Small intestine (tissue), 7 donors: Measurements from ENCODE around the gene PFKP. TPM values are rescaled to one million over a fixed set of nuclear protein-coding genes. Genes with fewer than 3 reads are reported as not detected.

Source experiments
- DNase-seq, 2 donors: peaks; one replicate each; pipeline versions ENCODE4 v3.0.0 to v3.0.0-alpha.2; 2013
- FAIRE-seq: peaks from 2 replicates; lab custom pipeline; 2012; peaks lifted over from hg19 to GRCh38; lab: Jason Lieb, UNC
- H3K27ac ChIP-seq, 3 donors: one replicate each; pipeline ENCODE4 v1.5.1; 2013; ENCODE audit warnings: low read length in 2 of 3, mild to moderate bottlenecking in 2 of 3, control low read depth in 1 of 3, inconsistent platforms in 1 of 3, low read depth in 1 of 3, moderate library complexity in 1 of 3
- H3K27me3 ChIP-seq, 3 donors: one replicate each; pipeline ENCODE4 v1.6.1; 2013; ENCODE audit warnings: low read length in 3 of 3, inconsistent platforms in 1 of 3; ENCODE audit not compliant: control insufficient read depth in 3 of 3, insufficient read depth in 3 of 3
- H3K36me3 ChIP-seq, 3 donors: one replicate each; pipeline ENCODE4 v1.6.1; 2013; ENCODE audit warnings: low read length in 3 of 3, inconsistent platforms in 1 of 3, low read depth in 1 of 3, mild to moderate bottlenecking in 1 of 3, moderate library complexity in 1 of 3; ENCODE audit not compliant: control insufficient read depth in 3 of 3, insufficient read depth in 2 of 3
- H3K4me1 ChIP-seq, 3 donors: one replicate each; pipeline ENCODE4 v1.6.1; 2013; ENCODE audit warnings: low read length in 2 of 3, inconsistent platforms in 1 of 3, low read depth in 1 of 3, mild to moderate bottlenecking in 1 of 3, moderate library complexity in 1 of 3; ENCODE audit not compliant: control insufficient read depth in 3 of 3, insufficient read depth in 2 of 3
- H3K4me3 ChIP-seq, 3 donors: one replicate each; pipeline ENCODE4 v1.5.1; 2013; ENCODE audit warnings: low read length in 3 of 3, control low read depth in 1 of 3, inconsistent platforms in 1 of 3, low read depth in 1 of 3, mild to moderate bottlenecking in 1 of 3, moderate library complexity in 1 of 3
- H3K9me3 ChIP-seq, 2 donors: one replicate each; pipeline ENCODE4 v1.6.1; 2013; ENCODE audit warnings: low read depth in 1 of 2, low read length in 1 of 2; ENCODE audit not compliant: control insufficient read depth in 2 of 2, insufficient read depth in 1 of 2
- WGBS, 3 donors: extraction: QIAGEN DNeasy Blood & Tissue Kit; methylation state at CpG; one replicate each; pipeline ENCODE4 v1.1.7; 2013; 5-methylcytosine and 5-hydroxymethylcytosine counted together
- polyA plus RNA-seq, 4 donors: library from polyadenylated mRNA; stranded (reverse) in 3 of 4; unstranded in 1 of 4; fragments of 200-250 nt in 3 of 4; fragments of 120-200 nt in 1 of 4; gene quantifications; one replicate each; pipeline versions ENCODE4 v1.2.1 to v1.2.3, GENCODE V29; 2013
- donor health status: healthy with polysubstance abuse.
- donor health status: control.
- donor health status: control.
- donor health status: Bipolar disorder and iron deficiency.
- donor health status: healthy.

Gene PFKP
- polyA plus RNA-seq, 4 donors = 10.7 to 154 (median 73.9) TPM

- no peaks in the 10 kb centered on the region for H3K4me1 ChIP-seq
- no peak for DNase-seq
- peaks cover 32 to 78% (median 34%) of the 10 kb centered on the region in 3 donors for H3K36me3 ChIP-seq
- FAIRE-seq = no peak
- no peaks in the 10 kb centered on the region for H3K9me3 ChIP-seq
- peak overlapping the region in 1 of 3 donors; percentile 60 for H3K27ac ChIP-seq
- no peaks in the 10 kb centered on the region for H3K27me3 ChIP-seq
- 71 to 86% (median 81%) methylated on average over 21 of the region's 21 CpGs for WGBS, 3 donors
- no peak overlapping the region for H3K4me3 ChIP-seq
These were observed 69.6 kb downstream of the PFKP start for GRCh38 chr10:3136763-3137611.

- WGBS, 3 donors = 92 to 94% (median 92%) methylated on average over 41 of the region's 41 CpGs
- FAIRE-seq = no peak
- DNase-seq = no peak
- no peaks in the 10 kb centered on the region for H3K9me3 ChIP-seq
- no peaks in the 10 kb centered on the region for H3K4me1 ChIP-seq
- H3K4me3 ChIP-seq = no peak overlapping the region
- no peaks in the 10 kb centered on the region for H3K27me3 ChIP-seq
- H3K36me3 ChIP-seq = peaks cover 38 to 77% (median 38%) of the 10 kb centered on the region in 3 donors
- H3K27ac ChIP-seq = no peak overlapping the region
These were observed 70.8 kb downstream of the PFKP start for GRCh38 chr10:3137958-3138726.

- FAIRE-seq = no peak
- Histone ChIP-seq H3K4me3 (no peak overlapping the region), H3K27ac (no peak overlapping the region), H3K36me3 (peaks cover 36 to 82% (median 43%) of the 10 kb centered on the region in 3 donors), H3K9me3 (no peaks in the 10 kb centered on the region), H3K27me3 (no peaks in the 10 kb centered on the region), H3K4me1 (no peaks in the 10 kb centered on the region)
- 90 to 92% (median 91%) methylated on average over 10 of the region's 10 CpGs for WGBS, 3 donors
- no peak for DNase-seq
These were observed 72.0 kb downstream of the PFKP start for GRCh38 chr10:3139216-3139910.

GRCh38 chr10:3140280-3140679 is 72.9 kb downstream of the PFKP start:
- H3K36me3 ChIP-seq = peaks cover 36 to 89% (median 38%) of the 10 kb centered on the region in 3 donors
- 82 to 91% (median 90%) methylated on average over 9 of the region's 9 CpGs for WGBS, 3 donors
- FAIRE-seq = no peak

GRCh38 chr10:3141351-3142005 is 74.1 kb downstream of the PFKP start:
- peaks cover 31 to 86% (median 36%) of the 10 kb centered on the region in 3 donors for H3K36me3 ChIP-seq
- FAIRE-seq = no peak
- H3K4me3 ChIP-seq = no peak overlapping the region
- H3K4me1 ChIP-seq = no peaks in the 10 kb centered on the region
- H3K9me3 ChIP-seq = no peaks in the 10 kb centered on the region
- WGBS, 3 donors = 88 to 93% (median 92%) methylated on average over 21 of the region's 21 CpGs
- no peaks in the 10 kb centered on the region for H3K27me3 ChIP-seq
- DNase-seq = no peak
- H3K27ac ChIP-seq = no peak overlapping the region

More at GRCh38 chr10:3140280-3140679, 72.9 kb downstream of the PFKP start:
- H3K4me3 ChIP-seq = no peak overlapping the region
- H3K27ac ChIP-seq = no peak overlapping the region
- no peaks in the 10 kb centered on the region for H3K27me3 ChIP-seq
- no peak for DNase-seq
- no peaks in the 10 kb centered on the region for H3K9me3 ChIP-seq
- no peaks in the 10 kb centered on the region for H3K4me1 ChIP-seq

GRCh38 chr10:3142146-3142875 is 75.0 kb downstream of the PFKP start:
- WGBS, 3 donors = 88 to 95% (median 90%) methylated on average over 14 of the region's 14 CpGs
- Histone ChIP-seq H3K36me3 (peaks cover 29 to 81% (median 33%) of the 10 kb centered on the region in 3 donors), H3K4me3 (no peak overlapping the region), H3K9me3 (no peaks in the 10 kb centered on the region), H3K27me3 (no peaks in the 10 kb centered on the region), H3K27ac (no peak overlapping the region), H3K4me1 (no peaks in the 10 kb centered on the region)
- FAIRE-seq = no peak
- DNase-seq = no peak

GRCh38 chr10:3143366-3143765 is 76.0 kb downstream of the PFKP start:
- Histone ChIP-seq H3K27ac (no peak overlapping the region), H3K27me3 (no peaks in the 10 kb centered on the region), H3K9me3 (no peaks in the 10 kb centered on the region), H3K4me3 (no peak overlapping the region), H3K36me3 (peaks cover 21 to 81% (median 29%) of the 10 kb centered on the region in 3 donors), H3K4me1 (no peaks in the 10 kb centered on the region)
- FAIRE-seq = no peak
- DNase-seq = no peak
- 95 to 96% (median 95%) methylated on average over 17 of the region's 17 CpGs for WGBS, 3 donors
